HEK293 (cell line): ENCODE measurements around the gene GNG4.

Experiments used
- CTCF ChIA-PET: fragments of 350-600 bp; formaldehyde crosslinking; extraction: SDS; loops from one replicate; lab custom pipeline; 2021; ENCODE audit warnings: antibody characterized with exemption; lab: Yijun Ruan, JAX
- POLR2A ChIA-PET: fragments of 300-600 bp; formaldehyde crosslinking; extraction: SDS; loops from one replicate; lab custom pipeline; 2020; ENCODE audit warnings: antibody characterized with exemption, inconsistent platforms; lab: Yijun Ruan, JAX
- H3K27ac ChIP-seq: fragments of 200-500 bp; sonication (Bioruptor generic); 2 replicates; pipeline ENCODE4 v1.5.1; 2014; ENCODE audit warnings: low read depth, low read length, control low read depth, inconsistent platforms; ENCODE audit errors: extremely low read depth
- H3K36me3 ChIP-seq, 2 experiments: fragments of 200-500 bp in 1 of 2; sonication (Bioruptor generic) in 1 of 2; 1 replicate in 1 of 2; 2 replicates in 1 of 2; pipeline ENCODE4 v1.5.1; 2014 to 2017; ENCODE audit warnings: inconsistent platforms in 2 of 2, low read length in 2 of 2; ENCODE audit not compliant: control insufficient read depth in 2 of 2, insufficient read depth in 1 of 2
- H3K4me1 ChIP-seq: fragments of 200-500 bp; sonication (Bioruptor generic); 2 replicates; pipeline ENCODE4 v1.5.1; 2014; ENCODE audit warnings: mild to moderate bottlenecking, low read length, inconsistent platforms; ENCODE audit not compliant: control insufficient read depth, insufficient read depth
- H3K4me3 ChIP-seq: 2 replicates; pipeline ENCODE4 v1.5.1; 2011; ENCODE audit warnings: low read depth, mild to moderate bottlenecking, control low read depth, low read length, moderate library complexity
- H3K9me3 ChIP-seq: fragments of 200-500 bp; sonication (Bioruptor generic); 2 replicates; pipeline ENCODE4 v1.5.1; 2014; ENCODE audit warnings: low read depth, low read length, inconsistent platforms; ENCODE audit not compliant: control insufficient read depth, insufficient read depth
- BCL11B ChIP-seq: fragments of 450-650 bp; formaldehyde crosslinking; IDR thresholded peaks from 2 replicates; pipeline ENCODE4 v1.5.1; 2016; ENCODE audit warnings: low read depth, missing biosample characterization, missing genetic modification characterization
- HOXA7 ChIP-seq: sonication (generic); formaldehyde crosslinking; IDR thresholded peaks from 2 replicates; pipeline ENCODE4 v1.8.1; 2022; ENCODE audit warnings: missing genetic modification reagents, borderline replicate concordance
- IKZF3 ChIP-seq: fragments of 450-650 bp; IDR thresholded peaks from 2 replicates; pipeline ENCODE4 v1.5.0; 2018; ENCODE audit warnings: missing biosample characterization, mild to moderate bottlenecking, missing genetic modification characterization, moderate library complexity
- KLF1 ChIP-seq: fragments of 450-650 bp; formaldehyde crosslinking; IDR thresholded peaks from 2 replicates; pipeline ENCODE4 v1.5.1; 2016; ENCODE audit warnings: missing biosample characterization, missing genetic modification characterization
- KLF9 ChIP-seq: fragments of 450-650 bp; formaldehyde crosslinking; IDR thresholded peaks from 2 replicates; pipeline ENCODE4 v1.5.1; 2016; ENCODE audit warnings: missing biosample characterization, missing genetic modification characterization, low read depth
- PRDM1 ChIP-seq: fragments of 450-650 bp; formaldehyde crosslinking; IDR thresholded peaks from 2 replicates; pipeline ENCODE4; 2016; ENCODE audit warnings: missing biosample characterization, missing genetic modification characterization
- SCRT2 ChIP-seq: fragments of 450-650 bp; formaldehyde crosslinking; IDR thresholded peaks from 2 replicates; pipeline ENCODE4 v1.5.1; 2016; ENCODE audit warnings: missing biosample characterization, missing genetic modification characterization
- TCF7L2 ChIP-seq: IDR thresholded peaks from 2 replicates; pipeline ENCODE4 v1.6.1; 2011; ENCODE audit warnings: low read depth, mild to moderate bottlenecking, inconsistent platforms, low read length, moderate library complexity, borderline replicate concordance
- TRIM28 ChIP-seq: IDR thresholded peaks from 2 replicates; pipeline ENCODE4 v1.6.1; 2011; ENCODE audit warnings: low read length, control low read depth, borderline replicate concordance
- ZIC2 ChIP-seq: fragments of 450-650 bp; formaldehyde crosslinking; IDR thresholded peaks from 2 replicates; pipeline ENCODE4 v1.5.1; 2016; ENCODE audit warnings: missing biosample characterization, missing genetic modification characterization
- ZNF239 ChIP-seq: fragments of 450-650 bp; formaldehyde crosslinking; IDR thresholded peaks from 2 replicates; pipeline ENCODE4 v1.5.1; 2016; ENCODE audit warnings: missing biosample characterization, missing genetic modification characterization
- ZNF248 ChIP-seq: fragments of 450-650 bp; formaldehyde crosslinking; IDR thresholded peaks from 2 replicates; pipeline ENCODE4 v1.5.1; 2017; ENCODE audit warnings: missing biosample characterization, missing genetic modification characterization
- ZNF266 ChIP-seq: fragments of 450-650 bp; formaldehyde crosslinking; IDR thresholded peaks from 2 replicates; pipeline ENCODE4 v1.5.1; 2016; ENCODE audit warnings: missing biosample characterization, missing genetic modification characterization, low read depth
- ZNF404 ChIP-seq: fragments of 450-650 bp; formaldehyde crosslinking; IDR thresholded peaks from 2 replicates; pipeline ENCODE4 v1.5.1; 2017; ENCODE audit warnings: missing biosample characterization, missing genetic modification characterization
- ZNF473 ChIP-seq: fragments of 450-650 bp; formaldehyde crosslinking; IDR thresholded peaks from 2 replicates; pipeline ENCODE4 v1.5.1; 2017; ENCODE audit warnings: missing biosample characterization, missing genetic modification characterization
- ZNF596 ChIP-seq: fragments of 450-650 bp; IDR thresholded peaks from 2 replicates; pipeline ENCODE4 v1.5.0; 2018; ENCODE audit warnings: missing biosample characterization, mild to moderate bottlenecking, missing genetic modification characterization, moderate library complexity
- ZNF664 ChIP-seq: fragments of 450-650 bp; formaldehyde crosslinking; IDR thresholded peaks from 2 replicates; pipeline ENCODE4 v1.5.1; 2016; ENCODE audit warnings: missing biosample characterization, missing genetic modification characterization
- ZNF747 ChIP-seq: fragments of 450-650 bp; formaldehyde crosslinking; IDR thresholded peaks from 2 replicates; pipeline ENCODE4 v1.5.1; 2016; ENCODE audit warnings: missing biosample characterization, missing genetic modification characterization
- ZNF76 ChIP-seq: fragments of 450-650 bp; formaldehyde crosslinking; IDR thresholded peaks from 2 replicates; pipeline ENCODE4; 2016; ENCODE audit warnings: low read depth, missing biosample characterization, missing genetic modification characterization, borderline replicate concordance
- ZXDB ChIP-seq: fragments of 450-650 bp; formaldehyde crosslinking; IDR thresholded peaks from 2 replicates; pipeline ENCODE4 v1.5.1; 2016; ENCODE audit warnings: missing biosample characterization, missing genetic modification characterization
- TF ChIP-seq, protein P1 (sequence below): fragments of 450-650 bp; formaldehyde crosslinking; IDR thresholded peaks from 2 replicates; pipeline ENCODE4 v1.5.1; 2016; ENCODE audit warnings: missing biosample characterization, missing genetic modification characterization
- TF ChIP-seq, protein P2 (sequence below): fragments of 450-650 bp; formaldehyde crosslinking; IDR thresholded peaks from 2 replicates; pipeline ENCODE4 v1.5.1; 2016; ENCODE audit warnings: missing biosample characterization, missing genetic modification characterization, borderline replicate concordance
- TF ChIP-seq, protein P3 (sequence below): fragments of 450-650 bp; formaldehyde crosslinking; IDR thresholded peaks from 2 replicates; pipeline ENCODE4 v1.5.1; 2016; ENCODE audit warnings: missing biosample characterization, missing genetic modification characterization
- TF ChIP-seq, protein P4 (sequence below): fragments of 450-650 bp; formaldehyde crosslinking; optimal IDR thresholded peaks from 2 replicates; pipeline ENCODE3; 2016; ENCODE audit warnings: missing biosample characterization, mild to moderate bottlenecking, missing genetic modification characterization
- TF ChIP-seq, protein P5 (sequence below): fragments of 450-650 bp; formaldehyde crosslinking; IDR thresholded peaks from 2 replicates; pipeline ENCODE4 v1.5.1; 2016; ENCODE audit warnings: missing biosample characterization, missing genetic modification characterization

Gene GNG4

DNA sequence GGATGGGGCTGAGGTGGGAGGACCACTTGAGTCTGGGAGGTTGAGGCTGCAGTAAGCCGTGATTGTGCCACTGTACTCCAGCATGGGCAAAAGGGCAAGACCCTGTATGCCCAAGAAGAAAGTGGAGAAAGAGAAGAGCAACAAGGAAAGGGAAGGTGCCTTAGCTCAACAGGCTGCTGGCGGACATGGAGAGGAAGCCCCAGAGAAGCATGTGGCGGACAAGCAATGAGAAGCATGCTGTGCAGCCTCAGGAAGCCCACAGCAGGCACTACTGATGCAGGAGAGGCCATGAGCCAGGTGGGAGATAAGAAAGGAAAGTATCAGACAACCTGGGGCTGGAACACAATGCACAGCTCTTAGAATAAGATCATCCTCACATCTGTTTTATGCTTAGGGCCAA, 32.6 kb upstream of the GNG4 start:
- H3K4me1 ChIP-seq: no peaks in the 10 kb centered on the region
- no peaks in the 10 kb centered on the region for H3K9me3 ChIP-seq
- no peak overlapping the region for H3K4me3 ChIP-seq
- H3K27ac ChIP-seq: no peak overlapping the region
- POLR2A ChIA-PET: no interaction called here
- TF ChIP-seq, protein P1, sequence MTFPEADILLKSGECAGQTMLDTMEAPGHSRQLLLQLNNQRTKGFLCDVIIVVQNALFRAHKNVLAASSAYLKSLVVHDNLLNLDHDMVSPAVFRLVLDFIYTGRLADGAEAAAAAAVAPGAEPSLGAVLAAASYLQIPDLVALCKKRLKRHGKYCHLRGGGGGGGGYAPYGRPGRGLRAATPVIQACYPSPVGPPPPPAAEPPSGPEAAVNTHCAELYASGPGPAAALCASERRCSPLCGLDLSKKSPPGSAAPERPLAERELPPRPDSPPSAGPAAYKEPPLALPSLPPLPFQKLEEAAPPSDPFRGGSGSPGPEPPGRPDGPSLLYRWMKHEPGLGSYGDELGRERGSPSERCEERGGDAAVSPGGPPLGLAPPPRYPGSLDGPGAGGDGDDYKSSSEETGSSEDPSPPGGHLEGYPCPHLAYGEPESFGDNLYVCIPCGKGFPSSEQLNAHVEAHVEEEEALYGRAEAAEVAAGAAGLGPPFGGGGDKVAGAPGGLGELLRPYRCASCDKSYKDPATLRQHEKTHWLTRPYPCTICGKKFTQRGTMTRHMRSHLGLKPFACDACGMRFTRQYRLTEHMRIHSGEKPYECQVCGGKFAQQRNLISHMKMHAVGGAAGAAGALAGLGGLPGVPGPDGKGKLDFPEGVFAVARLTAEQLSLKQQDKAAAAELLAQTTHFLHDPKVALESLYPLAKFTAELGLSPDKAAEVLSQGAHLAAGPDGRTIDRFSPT (tag by site-specific recombination): peak; percentile 12; the same call in 1 of the 2 replicates
- TF ChIP-seq ZNF248 (tag by site-specific recombination): no peak
- no peak for TF ChIP-seq ZNF664 (tag by site-specific recombination)
- TF ChIP-seq PRDM1 (tag by site-specific recombination): peak; percentile 64
- TF ChIP-seq SCRT2 (tag by site-specific recombination): peak; percentile 72
- TF ChIP-seq ZIC2: peak; percentile 73
- CTCF ChIA-PET: interaction anchor here (0.6 to 0.7 kb wide), 2 partner anchors 52 to 167 kb away, joined by 3 to 4 read pairs; no protein-coding TSS in a partner anchor
- peaks cover 0 to 2% of the 10 kb centered on the region in 2 experiments; a peak in 1 of 3 replicates for H3K36me3 ChIP-seq

DNA sequence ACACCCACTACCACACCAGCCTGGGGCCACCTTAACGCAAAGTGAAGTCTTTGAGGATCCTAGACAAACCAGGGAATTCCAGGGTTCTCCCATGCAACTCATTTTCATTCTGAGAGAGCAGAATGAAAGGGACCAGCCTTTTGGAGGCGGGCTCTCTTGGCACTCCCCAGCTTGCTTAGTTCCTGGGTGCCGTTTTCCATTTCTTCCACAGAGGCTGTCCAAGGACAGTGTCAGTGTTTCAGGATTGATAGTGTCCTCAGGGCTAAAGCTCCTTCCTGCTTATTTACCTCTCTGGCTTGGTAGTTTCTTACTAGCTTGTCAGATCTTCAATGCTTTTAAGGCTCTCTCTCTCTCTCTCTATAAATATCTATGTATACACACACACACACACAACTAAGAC, 30.1 kb upstream of the GNG4 start:
- peaks cover 0 to 19% of the 10 kb centered on the region in 2 experiments; a peak in 1 of 3 replicates for H3K36me3 ChIP-seq
- no peak overlapping the region for H3K27ac ChIP-seq
- POLR2A ChIA-PET: interaction anchor here (0.7 kb wide), 1 partner anchor 925 kb away, joined by 3 read pairs; the partner anchor contains the start of gene HEATR1
- H3K4me3 ChIP-seq: no peak overlapping the region
- CTCF ChIA-PET: interaction anchor here (0.7 to 1.1 kb wide), 2 partner anchors 51 to 81 kb away, joined by 3 read pairs; no protein-coding TSS in a partner anchor
- no peaks in the 10 kb centered on the region for H3K4me1 ChIP-seq
- no peaks in the 10 kb centered on the region for H3K9me3 ChIP-seq
- TF ChIP-seq ZNF239: no peak
- TF ChIP-seq HOXA7 (CRISPR knock-in tag): no peak
- TF ChIP-seq ZXDB: no peak
- no peak for TF ChIP-seq TCF7L2
- no peak for TF ChIP-seq KLF1 (tag by site-specific recombination)
- no peak for TF ChIP-seq SCRT2 (tag by site-specific recombination)

DNA sequence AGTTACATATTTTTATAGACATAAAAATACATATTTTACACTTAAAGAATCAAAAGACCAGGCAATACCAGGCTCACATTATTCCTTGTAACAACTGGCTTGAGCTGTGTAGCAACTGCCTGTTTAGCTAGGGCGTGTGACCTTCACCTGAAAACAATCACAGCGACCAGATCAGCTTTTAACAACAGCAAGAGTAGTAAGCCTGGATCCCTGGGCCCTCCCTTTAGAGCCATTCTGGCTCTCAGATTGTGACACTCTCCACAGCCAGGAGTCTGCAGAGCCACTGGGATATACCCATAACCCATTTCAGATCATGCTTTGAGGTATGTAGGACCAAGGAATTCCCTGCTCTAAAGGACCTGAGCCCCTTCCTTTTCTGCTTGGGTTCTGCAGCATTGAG, 29.4 kb upstream of the GNG4 start:
- CTCF ChIA-PET: interaction anchor here (0.6 to 1.1 kb wide), 5 partner anchors 18 to 296 kb away, joined by 3 to 4 read pairs (median 3); no protein-coding TSS in a partner anchor
- Histone ChIP-seq H3K9me3 (no peaks in the 10 kb centered on the region), H3K4me3 (no peak overlapping the region), H3K36me3 (peaks cover 0 to 19% of the 10 kb centered on the region in 2 experiments; a peak in 1 of 3 replicates), H3K4me1 (no peaks in the 10 kb centered on the region), H3K27ac (no peak overlapping the region)
- POLR2A ChIA-PET: interaction anchor here (0.5 kb wide), 1 partner anchor 18 kb away, joined by 5 read pairs; no protein-coding TSS in a partner anchor
- TF ChIP-seq, protein P2, sequence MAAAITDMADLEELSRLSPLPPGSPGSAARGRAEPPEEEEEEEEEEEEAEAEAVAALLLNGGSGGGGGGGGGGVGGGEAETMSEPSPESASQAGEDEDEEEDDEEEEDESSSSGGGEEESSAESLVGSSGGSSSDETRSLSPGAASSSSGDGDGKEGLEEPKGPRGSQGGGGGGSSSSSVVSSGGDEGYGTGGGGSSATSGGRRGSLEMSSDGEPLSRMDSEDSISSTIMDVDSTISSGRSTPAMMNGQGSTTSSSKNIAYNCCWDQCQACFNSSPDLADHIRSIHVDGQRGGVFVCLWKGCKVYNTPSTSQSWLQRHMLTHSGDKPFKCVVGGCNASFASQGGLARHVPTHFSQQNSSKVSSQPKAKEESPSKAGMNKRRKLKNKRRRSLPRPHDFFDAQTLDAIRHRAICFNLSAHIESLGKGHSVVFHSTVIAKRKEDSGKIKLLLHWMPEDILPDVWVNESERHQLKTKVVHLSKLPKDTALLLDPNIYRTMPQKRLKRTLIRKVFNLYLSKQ: no peak
- no peak for TF ChIP-seq TRIM28
- TF ChIP-seq ZNF747: no peak
- TF ChIP-seq KLF9 (tag by site-specific recombination): no peak
- no peak for TF ChIP-seq ZNF473 (tag by site-specific recombination)
- TF ChIP-seq ZNF76 (tag by site-specific recombination): no peak
- TF ChIP-seq BCL11B (tag by site-specific recombination): no peak
- TF ChIP-seq, protein P3, sequence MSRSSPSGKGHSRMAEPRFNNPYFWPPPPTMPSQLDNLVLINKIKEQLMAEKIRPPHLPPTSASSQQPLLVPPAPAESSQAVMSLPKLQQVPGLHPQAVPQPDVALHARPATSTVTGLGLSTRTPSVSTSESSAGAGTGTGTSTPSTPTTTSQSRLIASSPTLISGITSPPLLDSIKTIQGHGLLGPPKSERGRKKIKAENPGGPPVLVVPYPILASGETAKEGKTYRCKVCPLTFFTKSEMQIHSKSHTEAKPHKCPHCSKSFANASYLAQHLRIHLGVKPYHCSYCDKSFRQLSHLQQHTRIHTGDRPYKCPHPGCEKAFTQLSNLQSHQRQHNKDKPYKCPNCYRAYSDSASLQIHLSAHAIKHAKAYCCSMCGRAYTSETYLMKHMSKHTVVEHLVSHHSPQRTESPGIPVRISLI: no peak
- TF ChIP-seq, protein P4, sequence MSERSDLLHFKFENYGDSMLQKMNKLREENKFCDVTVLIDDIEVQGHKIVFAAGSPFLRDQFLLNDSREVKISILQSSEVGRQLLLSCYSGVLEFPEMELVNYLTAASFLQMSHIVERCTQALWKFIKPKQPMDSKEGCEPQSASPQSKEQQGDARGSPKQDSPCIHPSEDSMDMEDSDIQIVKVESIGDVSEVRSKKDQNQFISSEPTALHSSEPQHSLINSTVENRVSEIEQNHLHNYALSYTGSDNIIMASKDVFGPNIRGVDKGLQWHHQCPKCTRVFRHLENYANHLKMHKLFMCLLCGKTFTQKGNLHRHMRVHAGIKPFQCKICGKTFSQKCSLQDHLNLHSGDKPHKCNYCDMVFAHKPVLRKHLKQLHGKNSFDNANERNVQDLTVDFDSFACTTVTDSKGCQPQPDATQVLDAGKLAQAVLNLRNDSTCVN (tag by site-specific recombination): no peak
- TF ChIP-seq, protein P5, sequence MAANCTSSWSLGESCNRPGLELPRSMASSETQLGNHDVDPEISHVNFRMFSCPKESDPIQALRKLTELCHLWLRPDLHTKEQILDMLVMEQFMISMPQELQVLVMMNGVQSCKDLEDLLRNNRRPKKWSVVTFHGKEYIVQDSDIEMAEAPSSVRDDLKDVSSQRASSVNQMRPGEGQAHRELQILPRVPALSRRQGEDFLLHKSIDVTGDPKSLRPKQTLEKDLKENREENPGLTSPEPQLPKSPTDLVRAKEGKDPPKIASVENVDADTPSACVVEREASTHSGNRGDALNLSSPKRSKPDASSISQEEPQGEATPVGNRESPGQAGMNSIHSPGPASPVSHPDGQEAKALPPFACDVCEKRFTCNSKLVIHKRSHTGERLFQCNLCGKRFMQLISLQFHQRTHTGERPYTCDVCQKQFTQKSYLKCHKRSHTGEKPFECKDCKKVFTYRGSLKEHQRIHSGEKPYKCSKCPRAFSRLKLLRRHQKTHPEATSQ (tag by site-specific recombination): no peak
- no peak for TF ChIP-seq ZNF404 (tag by site-specific recombination)
- TF ChIP-seq IKZF3 (tag by site-specific recombination): no peak
- no peak for TF ChIP-seq ZNF596 (tag by site-specific recombination)
- TF ChIP-seq ZNF664 (tag by site-specific recombination): no peak
- TF ChIP-seq ZNF266 (tag by site-specific recombination): no peak
- TF ChIP-seq ZXDB: no peak
